Urinary bladder (tissue), 4 donors: ENCODE data around the gene PLEKHJ1. TPM values are rescaled to one million over a fixed set of nuclear protein-coding genes. Genes with fewer than 3 reads are reported as not detected.

ENCODE experiments used
- DNase-seq: peaks from one replicate; pipeline ENCODE4 v3.0.0-alpha.2; 2015; ENCODE audit errors: extremely low spot score
- H3K27ac ChIP-seq: one replicate; pipeline ENCODE4 v1.5.1; 2013; ENCODE audit warnings: low read depth, mild to moderate bottlenecking, moderate library complexity
- H3K36me3 ChIP-seq: one replicate; pipeline ENCODE4 v1.6.1; 2013; ENCODE audit warnings: mild to moderate bottlenecking, moderate library complexity; ENCODE audit not compliant: insufficient read depth
- H3K4me1 ChIP-seq: one replicate; pipeline ENCODE4 v1.6.1; 2013; ENCODE audit warnings: mild to moderate bottlenecking, moderate library complexity; ENCODE audit not compliant: insufficient read depth
- H3K4me3 ChIP-seq: one replicate; pipeline ENCODE4 v1.5.1; 2013; ENCODE audit warnings: low read depth, low read length
- WGBS: extraction: QIAGEN DNeasy Blood & Tissue Kit; methylation state at CpG from one replicate; pipeline ENCODE4 v1.1.7; 2013; 5-methylcytosine and 5-hydroxymethylcytosine counted together
- polyA plus RNA-seq: library from polyadenylated mRNA; stranded (reverse); fragments of 200-250 nt; gene quantifications from one replicate; pipeline ENCODE4 v1.2.3, GENCODE V29; 2013
- small RNA-seq: library from RNA; depleted of rRNA; stranded (forward); fragments of <200 nt; gene quantifications from one replicate; pipeline ENCODE3, GENCODE V24; 2014
- total RNA-seq: library from RNA; depleted of rRNA; stranded (reverse); fragments of >200 nt; gene quantifications from one replicate; pipeline ENCODE4 v1.2.3, GENCODE V29; 2014
- donor health status: healthy with polysubstance abuse.
- donor health status: healthy.

PLEKHJ1 gene
- total and polyA plus RNA-seq, 2 donors: 30.6 to 60.9 TPM

GRCh38 chr19:2192862-2193261, 43.3 kb downstream of the PLEKHJ1 start:
- 95% methylated on average over 17 of the region's 17 CpGs for WGBS
- Histone ChIP-seq H3K4me3 (no peak overlapping the region), H3K27ac (no peak overlapping the region), H3K36me3 (peaks cover 4% of the 10 kb centered on the region), H3K4me1 (no peaks in the 10 kb centered on the region)
- no peak for DNase-seq

GRCh38 chr19:2191456-2192310, 44.4 kb downstream of the PLEKHJ1 start:
- peaks cover 4% of the 10 kb centered on the region for H3K36me3 ChIP-seq

GRCh38 chr19:2190848-2191455, 45.2 kb downstream of the PLEKHJ1 start:
- no peak overlapping the region for H3K27ac ChIP-seq
- DNase-seq: no peak
- H3K36me3 ChIP-seq: peaks cover 4% of the 10 kb centered on the region
- H3K4me3 ChIP-seq: no peak overlapping the region
- H3K4me1 ChIP-seq: no peaks in the 10 kb centered on the region
- WGBS: 94% methylated on average over 37 of the region's 37 CpGs

More at GRCh38 chr19:2191456-2192310, 44.4 kb downstream of the PLEKHJ1 start:
- DNase-seq: no peak
- Histone ChIP-seq H3K27ac (no peak overlapping the region), H3K4me3 (no peak overlapping the region), H3K4me1 (no peaks in the 10 kb centered on the region)
- 88% methylated on average over 32 of the region's 32 CpGs for whole genome bisulfite sequencing

GRCh38 chr19:2189880-2190279, 46.2 kb downstream of the PLEKHJ1 start:
- H3K36me3 ChIP-seq: peaks cover 4% of the 10 kb centered on the region
- WGBS: 87% methylated on average over 16 of the region's 16 CpGs
- no peak overlapping the region for H3K27ac ChIP-seq
- no peak overlapping the region for H3K4me3 ChIP-seq
- DNase-seq: no peak
- H3K4me1 ChIP-seq: no peaks in the 10 kb centered on the region

GRCh38 chr19:2188708-2189385, 47.3 kb downstream of the PLEKHJ1 start:
- Histone ChIP-seq H3K27ac (no peak overlapping the region), H3K4me3 (no peak overlapping the region), H3K36me3 (peaks cover 5% of the 10 kb centered on the region), H3K4me1 (no peaks in the 10 kb centered on the region)
- 93% methylated on average over 19 of the region's 19 CpGs for WGBS
- DNase-seq: no peak

- peaks cover 5% of the 10 kb centered on the region for H3K36me3 ChIP-seq
- H3K27ac ChIP-seq: no peak overlapping the region
- H3K4me1 ChIP-seq: no peaks in the 10 kb centered on the region
- H3K4me3 ChIP-seq: no peak overlapping the region
- 76% methylated on average over 13 of the region's 13 CpGs for WGBS
- DNase-seq: no peak
Measured at GRCh38 chr19:2187159-2187558, 49.0 kb downstream of the PLEKHJ1 start.

- Histone ChIP-seq H3K36me3 (peaks cover 4% of the 10 kb centered on the region), H3K27ac (peak overlapping the region; percentile 44), H3K4me3 (no peak overlapping the region), H3K4me1 (no peaks in the 10 kb centered on the region)
- DNase-seq: peak; percentile 62
- WGBS: 25% methylated on average over 28 of the region's 28 CpGs
Measured at GRCh38 chr19:2186071-2186846, 49.9 kb downstream of the PLEKHJ1 start.

GRCh38 chr19:2185734-2186070, 50.4 kb downstream of the PLEKHJ1 start:
- 24% methylated on average over 11 of the region's 11 CpGs for WGBS
- Histone ChIP-seq H3K27ac (no peak overlapping the region), H3K36me3 (peaks cover 2% of the 10 kb centered on the region), H3K4me3 (no peak overlapping the region), H3K4me1 (no peaks in the 10 kb centered on the region)
- no peak for DNase-seq

GRCh38 chr19:2184422-2184975, 51.6 kb downstream of the PLEKHJ1 start:
- no peak for DNase-seq
- 93% methylated on average over 22 of the region's 22 CpGs for WGBS
- Histone ChIP-seq H3K36me3 (peaks cover 2% of the 10 kb centered on the region), H3K4me3 (no peak overlapping the region), H3K4me1 (no peaks in the 10 kb centered on the region), H3K27ac (no peak overlapping the region)

Small RNA genes lying within 50 kb of the gene (small RNA-seq; reads per million reads assigned to genes)
- gene MIR1227: not detected

Other genes starting within 250 kb of the PLEKHJ1 start
- gene BTBD2, start 220.6 kb downstream of the PLEKHJ1 start, total RNA-seq: 38.0 TPM
- 83.0 TPM for gene BTBD2, start 220.6 kb downstream of the PLEKHJ1 start, polyA plus RNA-seq
- gene MKNK2, start 185.1 kb downstream of the PLEKHJ1 start, total RNA-seq: 21.5 TPM
- 144 TPM for gene MKNK2, start 185.1 kb downstream of the PLEKHJ1 start, polyA plus RNA-seq
- gene MOB3A, start 140.0 kb downstream of the PLEKHJ1 start, total RNA-seq: 15.9 TPM
- 40.1 TPM for gene MOB3A, start 140.0 kb downstream of the PLEKHJ1 start, polyA plus RNA-seq
- gene IZUMO4, start 139.4 kb downstream of the PLEKHJ1 start, total RNA-seq: 1.5 TPM
- gene IZUMO4, start 139.4 kb downstream of the PLEKHJ1 start, polyA plus RNA-seq: 9.2 TPM
- gene AP3D1, start 84.8 kb downstream of the PLEKHJ1 start, total RNA-seq: 48.9 TPM
- 87.8 TPM for gene AP3D1, start 84.8 kb downstream of the PLEKHJ1 start, polyA plus RNA-seq
- 5.3 TPM for gene DOT1L, start 72.4 kb downstream of the PLEKHJ1 start, total RNA-seq
- gene DOT1L, start 72.4 kb downstream of the PLEKHJ1 start, polyA plus RNA-seq: 6.7 TPM
- 32.5 TPM for gene SF3A2, start 495 bp upstream of the PLEKHJ1 start, total RNA-seq
- gene SF3A2, start 495 bp upstream of the PLEKHJ1 start, polyA plus RNA-seq: 69.9 TPM
- not detected for gene AMH, start 13.0 kb upstream of the PLEKHJ1 start, total RNA-seq
- gene AMH, start 13.0 kb upstream of the PLEKHJ1 start, polyA plus RNA-seq: 0.44 TPM
- gene JSRP1, start 20.1 kb upstream of the PLEKHJ1 start, total RNA-seq: 1.6 TPM
- 1.3 TPM for gene JSRP1, start 20.1 kb upstream of the PLEKHJ1 start, polyA plus RNA-seq
- gene PEAK3, start 45.8 kb upstream of the PLEKHJ1 start, total RNA-seq: not detected
- gene PEAK3, start 45.8 kb upstream of the PLEKHJ1 start, polyA plus RNA-seq: 0.58 TPM
- not detected for gene LINGO3, start 71.8 kb upstream of the PLEKHJ1 start, total RNA-seq
- gene LINGO3, start 71.8 kb upstream of the PLEKHJ1 start, polyA plus RNA-seq: 0.08 TPM
- gene LSM7, start 92.3 kb upstream of the PLEKHJ1 start, total RNA-seq: 46.5 TPM
- 189 TPM for gene LSM7, start 92.3 kb upstream of the PLEKHJ1 start, polyA plus RNA-seq
- 26.9 TPM for gene SPPL2B, start 92.4 kb upstream of the PLEKHJ1 start, total RNA-seq
- 40.9 TPM for gene SPPL2B, start 92.4 kb upstream of the PLEKHJ1 start, polyA plus RNA-seq
- 0.11 TPM for gene TMPRSS9, start 123.9 kb upstream of the PLEKHJ1 start, total RNA-seq
- gene TMPRSS9, start 123.9 kb upstream of the PLEKHJ1 start, polyA plus RNA-seq: 0.06 TPM
- 17.5 TPM for gene TIMM13, start 191.3 kb upstream of the PLEKHJ1 start, total RNA-seq
- 72.2 TPM for gene TIMM13, start 191.3 kb upstream of the PLEKHJ1 start, polyA plus RNA-seq
- 33.4 TPM for gene LMNB2, start 220.6 kb upstream of the PLEKHJ1 start, total RNA-seq
- gene LMNB2, start 220.6 kb upstream of the PLEKHJ1 start, polyA plus RNA-seq: 22.2 TPM
- gene GADD45B, start 239.8 kb upstream of the PLEKHJ1 start, total RNA-seq: 23.2 TPM
- gene GADD45B, start 239.8 kb upstream of the PLEKHJ1 start, polyA plus RNA-seq: 163 TPM